ENCODE data around the gene ANTXR2. TPM values are rescaled to one million over a fixed set of nuclear protein-coding genes. Genes with fewer than 3 reads are reported as not detected.

The ANTXR2 gene
- total RNA-seq, 4 donors from 2014 or later, result 33.5 to 57.8 (median 47.3) TPM

DNA sequence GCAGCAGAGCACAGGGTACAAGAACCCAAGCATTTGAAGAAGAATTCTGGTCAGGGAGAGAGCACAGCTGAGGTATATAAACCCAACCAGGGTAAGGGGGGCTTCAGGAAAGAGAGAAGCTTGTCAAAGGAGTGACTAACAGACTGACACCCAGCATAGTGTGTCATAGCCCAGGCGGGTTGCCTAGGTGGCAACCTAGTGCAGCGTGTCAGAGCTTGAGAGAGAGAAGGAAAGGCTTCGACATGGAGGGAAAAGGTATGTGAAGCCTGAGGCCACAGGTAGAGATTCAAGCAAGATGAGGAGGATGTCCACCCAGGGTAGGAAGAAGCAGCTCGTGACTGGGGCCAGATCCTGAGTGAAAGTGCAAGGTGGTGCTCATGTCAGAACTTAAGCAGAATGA, 8.5 kb upstream of the ANTXR2 start:
- H3K36me3 ChIP-seq, result no peaks in the 10 kb centered on the region
- no peak overlapping the region for H3K27ac ChIP-seq
- TF ChIP-seq, protein P1, sequence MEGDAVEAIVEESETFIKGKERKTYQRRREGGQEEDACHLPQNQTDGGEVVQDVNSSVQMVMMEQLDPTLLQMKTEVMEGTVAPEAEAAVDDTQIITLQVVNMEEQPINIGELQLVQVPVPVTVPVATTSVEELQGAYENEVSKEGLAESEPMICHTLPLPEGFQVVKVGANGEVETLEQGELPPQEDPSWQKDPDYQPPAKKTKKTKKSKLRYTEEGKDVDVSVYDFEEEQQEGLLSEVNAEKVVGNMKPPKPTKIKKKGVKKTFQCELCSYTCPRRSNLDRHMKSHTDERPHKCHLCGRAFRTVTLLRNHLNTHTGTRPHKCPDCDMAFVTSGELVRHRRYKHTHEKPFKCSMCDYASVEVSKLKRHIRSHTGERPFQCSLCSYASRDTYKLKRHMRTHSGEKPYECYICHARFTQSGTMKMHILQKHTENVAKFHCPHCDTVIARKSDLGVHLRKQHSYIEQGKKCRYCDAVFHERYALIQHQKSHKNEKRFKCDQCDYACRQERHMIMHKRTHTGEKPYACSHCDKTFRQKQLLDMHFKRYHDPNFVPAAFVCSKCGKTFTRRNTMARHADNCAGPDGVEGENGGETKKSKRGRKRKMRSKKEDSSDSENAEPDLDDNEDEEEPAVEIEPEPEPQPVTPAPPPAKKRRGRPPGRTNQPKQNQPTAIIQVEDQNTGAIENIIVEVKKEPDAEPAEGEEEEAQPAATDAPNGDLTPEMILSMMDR (IDR thresholded peaks at IDR 0.05), result no peak
- no peak for TF ChIP-seq POLR2A (IDR thresholded peaks at IDR 0.05)
- peaks cover 0 to 4% (median 0%) of the 10 kb centered on the region in 4 donors for H3K4me1 ChIP-seq
- no peak for DNase-seq
- H3K4me3 ChIP-seq, result no peak overlapping the region
- H3K9me3 ChIP-seq, result no peaks in the 10 kb centered on the region
- H3K27me3 ChIP-seq, result no peaks in the 10 kb centered on the region

DNA sequence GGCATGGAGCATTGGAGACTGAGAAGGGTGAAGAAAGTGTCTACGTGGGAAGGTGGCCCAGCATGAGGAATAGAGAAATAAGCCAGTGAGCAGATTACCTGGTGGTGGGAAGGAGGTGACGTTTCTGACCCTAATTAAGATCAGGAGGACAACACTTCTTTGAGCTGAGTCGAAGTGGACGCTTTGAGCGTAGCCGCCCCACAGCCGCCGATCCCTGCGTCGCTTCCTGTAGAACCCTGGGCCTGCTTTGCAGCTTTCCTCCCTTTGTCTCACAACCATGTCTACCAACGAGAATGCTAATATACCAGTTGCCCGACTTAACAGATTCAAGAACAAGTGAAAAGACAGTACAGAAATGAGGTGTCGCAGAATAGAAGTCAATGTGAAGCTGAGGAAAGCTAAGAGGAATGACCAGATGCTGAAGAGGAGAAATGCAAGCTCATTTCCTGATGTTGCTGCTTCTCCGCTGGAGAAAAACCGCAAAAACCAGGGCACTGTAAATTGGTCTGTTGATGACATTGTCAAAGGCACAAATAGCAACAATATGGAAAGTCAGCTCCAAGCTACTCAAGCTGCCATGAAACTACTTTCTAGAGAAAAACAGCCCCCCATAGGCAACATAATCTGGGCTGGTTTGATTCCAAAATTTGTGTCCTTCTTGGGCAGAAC, 6.4 kb upstream of the ANTXR2 start:
- DNase-seq, result no peak
- TF ChIP-seq, protein P1 (IDR thresholded peaks at IDR 0.05), result no peak
- TF ChIP-seq POLR2A (IDR thresholded peaks at IDR 0.05), result no peak
- H3K4me3 ChIP-seq, result no peak overlapping the region

DNA sequence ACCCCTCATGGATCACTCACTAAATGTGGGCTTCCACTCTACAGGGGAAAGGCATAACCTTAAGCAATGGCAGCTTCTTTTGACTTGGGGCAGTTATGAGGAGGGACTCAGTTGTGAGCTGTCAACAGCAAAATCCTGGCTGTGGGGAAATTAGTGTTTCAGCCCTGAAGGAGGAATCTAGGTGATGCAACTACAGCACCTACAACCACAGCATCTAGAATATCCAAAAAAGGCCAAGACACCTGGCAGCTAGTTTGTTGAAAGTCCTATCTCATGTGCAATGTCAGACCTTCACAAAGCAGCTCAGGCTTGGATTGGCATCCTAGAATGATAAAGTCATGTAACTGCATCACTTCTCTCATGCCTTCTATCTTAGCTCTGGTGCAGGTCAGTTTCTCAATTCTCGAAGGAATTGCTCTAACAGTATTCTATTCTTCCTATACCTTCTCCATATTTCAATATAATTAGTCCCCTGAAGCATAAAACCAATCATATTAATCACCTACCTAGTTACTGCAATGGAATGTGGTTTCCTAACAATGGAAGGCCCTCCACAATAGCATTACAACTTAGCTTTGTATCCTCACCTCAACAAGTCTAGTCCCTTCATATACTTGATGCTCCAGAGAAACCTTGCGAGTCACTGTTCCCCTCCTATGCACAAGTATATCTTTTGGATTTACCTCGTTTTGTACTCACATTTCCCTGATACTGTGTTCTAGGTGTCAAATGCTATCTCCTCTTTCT, 5.5 kb upstream of the ANTXR2 start:
- H3K9me3 ChIP-seq, result no peaks in the 10 kb centered on the region
- no peak for DNase-seq
- peaks cover 0 to 13% (median 0%) of the 10 kb centered on the region in 4 donors for H3K4me1 ChIP-seq
- H3K36me3 ChIP-seq, result no peaks in the 10 kb centered on the region
- TF ChIP-seq, protein P1 (IDR thresholded peaks at IDR 0.05), result no peak
- no peak for TF ChIP-seq POLR2A (IDR thresholded peaks at IDR 0.05)
- H3K27me3 ChIP-seq, result no peaks in the 10 kb centered on the region
- no peak overlapping the region for H3K4me3 ChIP-seq
- H3K27ac ChIP-seq, result no peak overlapping the region

More for the DNA sequence above, 6.4 kb upstream of the ANTXR2 start:
- no peaks in the 10 kb centered on the region for H3K9me3 ChIP-seq
- H3K27me3 ChIP-seq, result no peaks in the 10 kb centered on the region
- H3K4me1 ChIP-seq, result peaks cover 0 to 7% (median 0%) of the 10 kb centered on the region in 4 donors
- H3K27ac ChIP-seq, result no peak overlapping the region
- H3K36me3 ChIP-seq, result no peaks in the 10 kb centered on the region

DNA sequence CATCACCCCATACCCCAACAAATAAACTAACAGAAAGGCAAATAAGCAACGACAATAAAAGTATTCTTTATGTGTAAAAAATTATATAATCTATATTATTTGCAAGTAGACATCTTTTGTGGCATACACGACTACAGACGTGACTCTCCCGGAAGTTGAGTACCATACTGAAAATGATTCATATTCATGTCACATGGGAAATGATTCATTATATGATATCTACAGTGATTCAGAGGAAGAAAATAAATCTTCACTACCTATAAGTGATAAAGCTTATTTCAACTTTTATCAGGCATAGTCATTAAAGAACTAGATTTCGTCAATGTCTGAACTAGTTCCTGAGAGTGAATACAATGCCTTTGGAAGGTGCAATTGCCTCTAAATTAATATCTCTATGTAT, 4.6 kb upstream of the ANTXR2 start:
- no peaks in the 10 kb centered on the region for H3K9me3 ChIP-seq
- H3K4me1 ChIP-seq, result peaks cover 0 to 15% (median 0%) of the 10 kb centered on the region in 4 donors
- no peak overlapping the region for H3K27ac ChIP-seq
- H3K27me3 ChIP-seq, result no peaks in the 10 kb centered on the region
- H3K4me3 ChIP-seq, result no peak overlapping the region
- TF ChIP-seq, protein P1 (IDR thresholded peaks at IDR 0.05), result no peak
- TF ChIP-seq POLR2A (IDR thresholded peaks at IDR 0.05), result no peak
- no peak for DNase-seq
- H3K36me3 ChIP-seq, result no peaks in the 10 kb centered on the region

DNA sequence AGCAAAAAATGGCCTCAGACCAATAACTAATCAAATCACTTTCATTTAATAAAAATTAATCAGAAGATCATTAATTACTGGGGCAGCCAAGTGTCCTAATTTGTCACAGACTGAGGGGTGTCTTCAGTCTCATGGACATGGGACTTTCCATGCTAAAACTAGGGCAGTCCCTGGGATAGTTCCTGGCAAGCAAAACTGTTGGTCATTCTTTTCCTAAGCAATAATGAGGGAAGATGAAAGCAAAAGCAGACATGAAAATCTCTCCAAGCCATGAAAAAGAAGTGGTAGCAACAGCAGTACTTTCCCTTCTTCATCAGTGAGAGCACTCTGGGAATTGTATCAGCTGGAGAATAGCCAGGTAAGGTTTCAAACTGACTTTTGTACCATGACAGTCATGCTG, 3.7 kb upstream of the ANTXR2 start:
- no peaks in the 10 kb centered on the region for H3K36me3 ChIP-seq
- no peak for DNase-seq
- no peaks in the 10 kb centered on the region for H3K9me3 ChIP-seq
- H3K4me1 ChIP-seq, result peaks cover 0 to 15% (median 0%) of the 10 kb centered on the region in 4 donors
- no peak overlapping the region for H3K4me3 ChIP-seq
- no peak for TF ChIP-seq POLR2A (IDR thresholded peaks at IDR 0.05)
- TF ChIP-seq, protein P1 (IDR thresholded peaks at IDR 0.05), result no peak
- no peaks in the 10 kb centered on the region for H3K27me3 ChIP-seq
- H3K27ac ChIP-seq, result no peak overlapping the region

Data from Peyer's patch (tissue), 4 donors.